GM13976 (cell line): ENCODE results near the gene SMARCAL1.
"Not testable (repeated sequence)": the region's sequence is repeated elsewhere in the genome, so short reads cannot be mapped to it uniquely, and the experiment has no call there.

ENCODE experiments used
- DNase-seq: peaks from one replicate; pipeline ENCODE4 v3.0.0; 2012; ENCODE audit warnings: low spot score
- CTCF ChIP-seq: IDR thresholded peaks from 2 replicates; pipeline ENCODE4 v1.5.1; 2012; ENCODE audit warnings: borderline replicate concordance, mild to moderate bottlenecking; ENCODE audit not compliant: insufficient read depth; ENCODE audit errors: extremely low read depth, missing control alignments, control extremely low read depth
- in situ Hi-C: fragments of 300-500 bp; cut with MboI; formaldehyde crosslinking; loops from one replicate; pipeline ENCODE4 v1.12.0; 2022; ENCODE audit warnings: low sequenced_read_pairs, mixed read lengths, inconsistent platforms; ENCODE audit not compliant: unreplicated experiment

SMARCAL1 gene

GRCh38 chr2:216507220-216508160, 95.2 kb downstream of the SMARCAL1 start:
- in situ Hi-C loops: no loop called here
- no peak for TF ChIP-seq CTCF
- no peak for DNase-seq

- no peak for DNase-seq
- TF ChIP-seq CTCF: no peak
- in situ Hi-C loops: no loop called here
Observed at GRCh38 chr2:216508229-216508628, 95.9 kb downstream of the SMARCAL1 start.

GRCh38 chr2:216516730-216517350, 104.6 kb downstream of the SMARCAL1 start:
- DNase-seq: peak; percentile 48
- in situ Hi-C loops: loop anchor here (5.0 kb wide), 1 partner anchor 150 kb away; no protein-coding TSS in a partner anchor
- peak; percentile 19 for TF ChIP-seq CTCF

GRCh38 chr2:216517447-216518225, 105.4 kb downstream of the SMARCAL1 start:
- no peak for DNase-seq
- no peak for TF ChIP-seq CTCF
- in situ Hi-C loops: loop anchor here (5.0 kb wide), 1 partner anchor 150 kb away; no protein-coding TSS in a partner anchor

GRCh38 chr2:216518566-216519119, 106.4 kb downstream of the SMARCAL1 start:
- in situ Hi-C loops: loop anchor here (5.0 kb wide), 1 partner anchor 149 kb away; no protein-coding TSS in a partner anchor
- not testable (repeated sequence) for DNase-seq

- peak; percentile 45 for TF ChIP-seq CTCF
- in situ Hi-C loops: loop anchor here (5.0 kb wide), 1 partner anchor 148 kb away; no protein-coding TSS in a partner anchor
- peak; percentile 53 for DNase-seq
Observed at GRCh38 chr2:216519154-216519762, 107.0 kb downstream of the SMARCAL1 start.
